IPS-NIHi7 (cell line): Measurements from ENCODE around the gene PRDM16.

ENCODE experiments used
- DNase-seq: peaks from one replicate; pipeline ENCODE4 v3.0.0; 2012; ENCODE audit warnings: mixed read lengths; ENCODE audit errors: extremely low spot score

PRDM16 gene

DNA sequence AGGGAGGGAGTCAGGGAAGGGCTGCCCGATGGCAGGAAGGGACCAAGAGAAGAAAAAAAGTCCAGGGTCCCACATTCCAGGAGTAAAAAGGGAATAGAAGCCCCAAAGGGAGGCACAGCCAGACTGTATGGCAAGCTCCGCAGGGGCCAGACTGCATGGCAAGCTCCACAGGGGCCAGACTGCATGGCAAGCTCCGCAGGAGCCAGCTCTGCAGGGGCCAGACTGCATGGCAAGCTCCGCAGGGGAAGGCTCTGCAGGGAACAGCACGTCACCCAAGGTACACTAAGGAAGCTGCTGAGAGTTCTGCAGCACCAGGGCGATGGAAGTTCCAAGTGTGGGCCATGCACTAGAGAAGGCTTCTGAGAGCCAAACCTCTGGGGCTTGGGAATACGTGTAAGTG is 228.8 kb downstream of the PRDM16 start:
- no peak for DNase-seq

DNA sequence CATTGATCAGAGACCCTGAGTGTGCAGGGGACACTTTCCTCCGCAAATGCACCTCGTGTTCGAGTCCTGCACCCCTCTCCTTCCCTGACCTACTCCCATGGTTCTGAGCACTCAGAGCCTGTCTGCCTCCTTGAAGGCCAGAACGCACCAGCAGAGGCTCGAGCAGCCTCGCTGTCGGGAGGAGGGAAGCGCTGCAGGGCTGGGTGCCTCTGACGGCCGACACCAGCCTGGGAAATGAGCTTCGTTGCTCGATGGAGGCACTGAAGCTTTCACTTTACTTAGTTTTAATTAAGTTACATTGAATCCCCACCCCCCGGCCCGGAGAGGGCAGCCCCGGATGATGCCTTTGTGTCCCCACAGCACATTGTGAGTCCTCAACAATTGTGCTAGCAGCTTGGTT is 229.2 kb downstream of the PRDM16 start:
- DNase-seq = no peak

DNA sequence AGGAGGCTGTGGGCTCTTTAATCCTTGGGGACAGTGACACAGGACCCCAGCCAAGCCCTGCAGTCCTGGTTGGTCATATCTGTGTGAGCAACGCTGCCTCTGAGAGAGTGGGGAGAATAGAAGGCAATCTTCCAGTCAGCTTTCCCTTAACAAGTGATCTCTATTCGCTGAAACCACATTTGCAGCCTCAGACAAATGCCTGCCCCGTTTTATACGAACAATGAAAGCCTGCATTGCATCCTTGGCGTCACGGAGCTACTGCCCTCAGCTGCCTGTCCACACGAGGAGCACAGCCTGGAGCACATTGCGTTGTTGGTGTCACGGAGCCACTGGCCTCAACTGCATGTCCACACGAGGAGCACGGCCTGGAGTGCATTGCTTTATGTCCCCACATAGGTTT is 235.2 kb downstream of the PRDM16 start:
- no peak for DNase-seq

DNA sequence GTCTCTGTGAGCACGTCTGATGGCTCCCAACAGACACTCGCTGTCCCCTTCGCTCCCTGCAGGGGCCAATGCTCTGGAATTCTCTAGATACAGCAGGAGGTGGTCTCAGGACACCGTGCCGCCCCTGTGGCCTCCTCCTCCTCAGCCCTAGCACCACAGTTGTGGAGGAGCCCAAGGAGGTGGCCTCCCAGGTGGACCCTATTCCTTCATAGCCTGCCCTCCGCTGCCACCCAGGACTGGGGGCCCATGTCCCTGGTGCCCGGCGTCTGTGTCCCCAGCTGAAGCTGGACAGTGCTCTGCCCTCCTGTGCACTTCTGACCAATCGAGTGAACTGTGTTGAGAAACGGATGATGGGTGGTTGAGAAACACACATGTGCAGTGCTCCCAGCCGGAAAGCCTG is 235.7 kb downstream of the PRDM16 start:
- DNase-seq = no peak

DNA sequence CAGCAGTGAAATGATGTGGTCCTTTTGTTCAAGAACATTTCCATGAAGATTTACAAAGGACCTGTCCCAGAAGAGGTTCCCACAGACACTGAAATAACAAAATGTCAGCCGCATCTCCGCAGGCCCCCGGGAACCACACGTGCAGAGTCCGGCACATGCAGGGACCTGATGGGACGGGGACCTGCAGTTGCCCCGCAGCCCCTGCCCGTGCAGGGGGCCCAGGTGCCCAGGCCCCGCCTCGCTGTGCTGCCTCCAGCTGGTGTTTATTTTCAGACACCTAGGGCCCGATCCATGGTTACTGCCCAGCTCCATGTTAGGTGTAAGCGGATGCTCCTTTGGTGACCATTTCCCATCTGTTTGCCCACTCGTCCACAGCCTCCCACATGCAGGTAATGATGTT is 236.2 kb downstream of the PRDM16 start:
- no peak for DNase-seq

DNA sequence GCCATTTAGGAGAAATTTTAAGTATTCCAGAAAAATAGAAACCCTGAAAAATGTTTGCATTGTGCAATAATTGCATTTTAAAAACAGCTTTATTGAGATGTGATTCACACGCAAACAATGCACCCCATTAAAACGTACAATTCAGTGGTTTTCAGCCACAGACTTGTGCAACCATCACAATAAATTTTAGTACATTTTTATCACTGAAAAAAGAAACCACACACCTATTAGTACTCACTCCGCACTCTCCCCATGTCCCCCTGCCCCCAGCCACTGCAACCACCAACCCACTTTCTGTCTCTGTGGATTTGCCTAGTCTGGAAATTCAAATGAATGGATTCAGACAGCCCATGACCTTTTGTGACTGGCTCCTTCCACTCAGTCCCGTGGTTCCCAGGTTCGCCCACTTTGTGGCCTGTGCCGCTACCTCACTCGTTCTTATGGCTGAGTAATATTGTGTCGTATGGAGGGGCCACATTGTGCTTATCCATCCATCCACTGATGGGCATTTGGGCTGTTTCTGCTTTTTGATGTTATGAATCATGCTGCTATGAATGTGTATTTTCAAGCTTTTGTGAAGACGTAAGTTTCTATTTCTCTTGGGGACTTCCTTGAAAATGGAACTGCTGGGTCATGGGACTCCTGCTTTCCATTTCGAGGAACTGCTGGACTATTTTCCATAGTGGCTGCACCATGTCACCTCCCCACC is 237.7 kb downstream of the PRDM16 start:
- no peak for DNase-seq

DNA sequence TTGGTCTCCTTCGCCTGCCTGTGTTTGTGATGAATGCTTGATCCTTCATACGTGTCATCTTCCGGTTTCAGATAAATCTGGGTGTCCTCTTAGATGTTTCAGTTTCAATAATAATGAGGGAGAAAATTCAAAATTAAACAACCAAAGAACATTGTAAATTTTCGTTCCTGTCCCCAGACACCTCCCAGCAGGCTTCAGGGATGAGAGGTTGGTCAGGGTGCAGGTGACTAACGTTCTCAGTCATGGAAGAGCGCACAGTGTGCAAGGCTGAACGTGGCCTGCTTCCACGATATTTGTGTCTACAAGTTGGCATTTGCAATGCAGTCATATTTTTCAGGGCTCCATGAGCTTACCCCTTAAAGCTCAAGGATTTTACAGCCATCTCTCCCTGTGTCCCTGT is 238.4 kb downstream of the PRDM16 start:
- DNase-seq = no peak

DNA sequence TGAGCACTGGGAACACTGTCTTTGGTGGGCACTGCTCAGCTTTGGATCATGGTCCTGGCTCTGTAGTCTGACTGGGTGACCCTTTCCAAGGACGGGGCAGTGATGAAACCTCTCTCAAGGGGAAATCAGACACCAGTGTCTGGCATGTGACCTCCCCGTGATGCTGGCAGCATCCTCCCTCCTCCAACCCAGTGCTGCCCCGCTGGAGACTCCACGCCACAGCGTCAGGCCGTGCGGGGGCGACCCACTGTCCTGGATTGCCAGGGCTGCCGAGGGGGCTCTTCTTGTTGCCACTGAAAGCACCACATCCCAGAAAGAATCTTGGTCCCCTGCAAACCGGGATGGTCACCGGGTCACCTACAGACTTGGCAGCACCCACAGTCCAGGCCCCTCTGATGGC is 239.1 kb downstream of the PRDM16 start:
- no peak for DNase-seq

DNA sequence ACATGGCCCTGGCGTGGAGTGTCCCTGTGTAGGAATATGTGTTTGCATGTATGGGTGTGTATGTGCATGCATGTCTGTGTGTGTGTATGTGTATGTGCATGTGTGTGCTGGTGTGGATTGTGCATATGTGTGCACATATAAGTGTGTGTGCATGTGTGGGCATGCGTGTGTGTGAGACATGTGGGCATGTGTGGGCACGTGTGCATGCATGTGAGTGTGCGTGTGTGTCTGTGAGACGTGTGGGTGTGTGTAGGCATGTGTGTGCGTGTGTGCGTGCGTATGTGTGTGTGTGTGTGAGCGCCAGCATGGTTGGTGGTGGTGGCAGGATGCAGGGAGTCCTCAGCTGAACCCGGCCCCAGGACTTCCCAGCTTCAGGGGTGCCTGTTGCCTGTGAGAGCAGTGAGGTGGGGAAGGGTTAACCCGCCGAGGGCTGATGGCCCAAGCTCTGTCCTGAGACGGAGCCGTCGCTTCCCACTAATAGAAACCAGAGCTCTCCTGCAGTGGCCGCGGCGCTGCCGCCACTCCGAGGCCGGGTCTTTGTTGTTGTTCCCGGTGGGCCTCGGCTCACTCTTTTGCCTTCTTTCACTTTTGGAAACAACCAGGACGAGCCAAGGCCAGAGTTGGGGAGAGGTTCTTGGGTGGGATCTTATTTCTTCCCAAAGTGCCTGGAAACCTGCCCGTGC is 241.9 kb downstream of the PRDM16 start:
- no peak for DNase-seq

DNA sequence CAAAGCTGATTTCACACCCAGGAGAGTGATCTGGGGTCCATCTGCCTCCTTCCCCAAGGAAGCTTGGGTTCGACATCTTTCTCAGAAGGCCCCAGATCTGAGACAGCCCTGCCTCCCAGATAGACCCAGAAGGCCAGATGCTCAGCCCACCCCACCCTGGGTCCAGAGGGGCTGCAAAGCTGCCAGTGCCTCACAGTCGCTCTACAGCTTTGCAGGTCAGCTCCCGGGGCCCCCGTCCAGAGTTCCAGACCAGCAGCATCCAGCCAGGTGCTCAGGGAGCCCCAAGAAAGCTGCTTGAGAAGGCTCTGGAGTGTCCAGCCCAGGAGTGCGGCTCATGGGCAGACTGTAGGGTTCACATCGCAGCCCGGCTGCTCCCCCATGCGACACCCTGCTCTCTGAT is 242.7 kb downstream of the PRDM16 start:
- no peak for DNase-seq

DNA sequence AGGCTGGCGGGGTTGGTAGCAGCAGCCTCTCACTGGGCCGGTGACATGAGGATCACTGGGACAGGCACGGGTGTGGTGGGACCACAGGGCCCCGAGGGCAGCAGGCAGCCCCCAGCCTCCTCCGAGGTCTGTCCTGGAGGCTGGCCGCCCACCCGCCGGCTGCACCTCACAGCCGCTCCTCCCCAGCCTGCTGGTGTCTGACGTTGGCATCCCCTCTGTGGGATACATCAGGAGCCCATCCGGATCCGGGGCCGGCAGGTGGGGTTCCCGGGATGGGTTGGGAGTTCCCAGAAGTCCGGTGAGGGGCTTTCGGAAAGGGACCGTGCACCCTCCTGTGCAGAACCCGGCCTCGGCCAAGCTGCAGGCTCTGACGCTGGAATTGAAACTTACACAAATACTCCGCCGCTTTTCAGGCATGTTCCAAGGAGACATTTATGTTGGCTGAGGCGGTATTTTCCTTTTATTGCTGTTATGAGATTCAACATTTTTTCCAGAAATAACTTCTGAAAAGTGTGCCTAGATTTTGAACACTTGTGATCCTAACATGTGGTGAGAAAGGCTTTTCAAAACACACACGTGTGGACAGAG is 243.4 kb downstream of the PRDM16 start:
- no peak for DNase-seq

DNA sequence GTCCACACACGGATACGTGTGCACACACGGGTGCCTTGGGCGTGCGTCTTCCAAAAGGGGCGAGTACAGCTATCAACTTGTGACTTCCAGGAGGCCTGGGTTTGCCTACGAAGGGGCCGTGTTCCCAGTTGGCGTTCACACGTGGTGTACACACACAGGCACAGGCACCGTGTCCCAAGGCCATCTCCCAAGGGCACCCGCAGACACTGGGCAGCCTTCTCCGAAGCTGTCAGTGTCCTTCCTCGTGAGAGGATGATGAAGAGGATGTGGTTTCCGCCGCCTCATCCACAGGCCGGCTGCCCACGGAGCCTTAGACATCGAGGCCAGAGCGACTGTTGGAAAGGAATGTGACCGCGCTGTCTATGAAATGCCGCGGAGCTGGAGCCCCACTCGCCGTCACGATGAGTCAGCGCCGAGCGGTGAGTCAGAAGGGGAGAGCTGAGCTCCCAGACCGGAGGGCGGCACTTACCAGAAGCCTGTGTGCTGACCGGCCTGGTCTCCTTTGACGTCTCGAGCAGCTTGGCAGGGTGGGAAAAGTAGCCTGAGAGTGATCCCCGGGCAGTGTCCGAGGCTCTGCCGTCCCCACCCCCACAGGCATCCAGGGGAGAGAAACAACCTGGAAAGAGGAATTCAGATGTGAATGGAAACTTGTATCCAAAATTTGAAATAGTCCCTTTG is 244.0 kb downstream of the PRDM16 start:
- peak; percentile 87 for DNase-seq

DNA sequence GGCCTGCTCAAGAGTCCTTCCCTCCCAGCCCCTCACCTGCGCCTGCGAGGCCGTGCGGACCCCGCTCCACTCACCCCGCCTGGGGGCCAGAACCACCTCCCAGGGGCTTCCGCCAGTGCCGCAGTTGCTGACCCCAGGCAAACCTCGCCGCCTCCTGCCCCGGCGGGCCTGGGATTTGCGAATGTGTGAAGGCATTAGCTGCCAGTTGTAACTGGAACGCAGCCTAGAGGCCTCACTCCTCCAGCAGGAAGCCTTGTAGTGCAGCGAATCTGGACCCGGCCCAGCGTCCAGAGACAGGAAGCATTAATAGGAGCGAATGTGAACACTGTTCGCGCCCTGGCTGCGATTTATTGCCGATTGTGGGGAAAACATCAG is 244.6 kb downstream of the PRDM16 start:
- peak; percentile 38 for DNase-seq

DNA sequence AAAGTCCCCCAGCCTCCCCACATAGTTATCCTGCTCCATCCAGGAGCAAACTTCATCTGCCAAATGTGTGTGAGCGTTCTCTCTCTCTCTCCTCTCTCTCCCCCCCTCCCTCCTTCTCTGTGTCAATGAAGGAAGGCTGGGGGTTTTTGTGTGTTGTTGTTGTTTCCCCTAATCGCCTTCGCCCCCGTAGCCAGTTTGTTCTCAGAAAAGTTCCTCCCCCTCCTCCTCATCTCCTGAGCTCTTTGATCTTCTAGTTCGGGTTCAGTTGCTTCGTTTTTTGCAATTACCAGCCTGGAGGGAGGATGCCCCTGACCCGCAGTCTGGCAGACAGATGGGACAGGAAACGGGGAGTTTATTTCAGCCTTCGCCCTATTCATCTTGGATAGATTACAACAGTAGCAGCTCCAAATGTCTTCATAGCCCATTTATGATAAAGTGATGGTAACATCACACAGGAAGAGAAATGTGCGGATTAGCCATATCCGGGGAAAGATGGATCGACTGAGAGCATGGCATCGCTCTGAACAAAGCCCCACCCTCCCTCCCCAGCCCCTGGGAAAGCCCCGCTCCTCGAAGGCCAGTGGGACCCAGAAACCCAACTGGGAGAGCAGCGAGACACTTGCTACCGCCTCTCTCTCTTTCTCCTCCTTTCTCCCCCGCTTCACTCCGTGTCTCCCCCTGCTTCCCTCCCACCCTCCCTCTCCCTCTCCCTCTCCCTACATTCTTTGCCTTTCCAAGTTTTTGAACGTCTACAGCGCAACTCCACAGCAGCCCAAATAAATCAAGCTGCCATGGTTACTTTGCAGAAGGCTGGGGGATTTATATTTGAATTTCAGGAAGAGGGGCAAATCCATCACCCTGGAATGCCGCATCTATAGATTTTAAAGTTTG is 245.7 kb downstream of the PRDM16 start:
- no peak for DNase-seq

DNA sequence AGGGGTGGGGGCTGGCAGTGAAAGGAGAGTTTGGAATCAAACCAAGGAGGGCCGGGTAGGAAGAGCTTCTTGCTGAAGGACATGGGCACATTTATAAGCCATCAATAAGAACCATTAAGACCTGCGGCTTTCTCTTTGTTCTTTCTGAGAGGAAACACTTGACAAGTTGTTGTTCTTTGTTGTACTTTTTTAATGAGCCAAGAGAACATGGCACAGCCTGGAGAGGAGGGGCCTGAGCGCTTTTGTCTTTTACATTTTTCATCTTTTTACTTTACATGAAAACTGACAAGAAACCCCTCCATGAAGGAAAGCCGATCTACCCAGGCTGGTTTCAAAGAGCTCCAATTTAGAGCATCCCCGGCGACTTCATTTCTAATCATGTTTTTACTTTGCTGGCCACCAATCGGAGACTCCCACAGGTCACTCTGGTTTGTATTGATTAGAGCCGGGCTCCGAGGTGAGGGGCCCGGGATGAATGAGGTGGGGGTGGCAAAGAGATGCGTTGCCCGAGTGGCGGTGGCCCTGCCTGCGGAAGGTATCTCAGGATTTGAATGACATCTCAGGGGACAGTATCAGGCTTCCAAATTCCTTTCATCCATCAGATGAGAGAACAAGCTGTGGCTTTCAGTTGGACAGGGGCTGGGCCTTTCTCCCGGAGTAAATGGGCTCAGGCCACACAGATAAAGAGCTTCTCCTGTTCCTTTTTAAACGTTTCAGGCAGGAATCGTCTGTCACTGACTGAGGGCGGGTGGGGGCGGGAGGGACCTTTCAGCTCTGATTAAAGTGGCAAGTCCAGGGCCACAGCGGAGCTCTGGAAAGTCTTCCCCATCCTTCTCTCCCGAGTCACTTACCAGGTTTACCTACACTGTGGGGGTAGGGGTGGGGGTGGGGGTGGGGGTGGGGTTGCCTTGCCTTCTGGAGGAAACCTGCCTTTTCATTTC is 246.7 kb downstream of the PRDM16 start:
- DNase-seq = no peak

DNA sequence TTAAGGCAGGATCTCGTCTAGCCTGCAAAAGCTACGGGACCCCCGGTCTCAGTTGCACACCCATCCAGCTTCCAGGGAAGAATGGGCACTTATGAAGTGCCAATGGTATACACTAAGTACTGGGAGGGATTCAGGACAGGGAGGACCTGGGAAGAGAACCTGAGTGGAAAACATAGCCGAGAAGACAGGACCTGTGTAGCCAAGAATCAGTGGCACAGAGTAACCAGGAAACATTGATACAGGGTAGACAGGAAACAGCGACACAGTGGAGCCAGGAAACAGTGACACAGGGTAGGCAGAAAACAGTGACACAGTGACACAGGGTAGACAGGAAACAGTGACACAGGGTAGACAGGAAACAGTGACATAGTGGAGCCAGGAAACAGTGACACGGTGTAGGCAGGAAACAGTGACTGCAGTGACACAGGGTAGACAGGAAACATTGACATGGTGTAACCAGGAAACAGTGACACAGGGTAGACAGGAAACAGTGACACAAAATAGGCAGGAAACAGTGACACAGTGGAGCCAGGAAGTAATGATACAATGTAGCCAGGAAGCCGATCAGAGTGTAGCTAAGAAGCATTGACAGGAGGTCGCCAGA is 247.4 kb downstream of the PRDM16 start:
- no peak for DNase-seq

DNA sequence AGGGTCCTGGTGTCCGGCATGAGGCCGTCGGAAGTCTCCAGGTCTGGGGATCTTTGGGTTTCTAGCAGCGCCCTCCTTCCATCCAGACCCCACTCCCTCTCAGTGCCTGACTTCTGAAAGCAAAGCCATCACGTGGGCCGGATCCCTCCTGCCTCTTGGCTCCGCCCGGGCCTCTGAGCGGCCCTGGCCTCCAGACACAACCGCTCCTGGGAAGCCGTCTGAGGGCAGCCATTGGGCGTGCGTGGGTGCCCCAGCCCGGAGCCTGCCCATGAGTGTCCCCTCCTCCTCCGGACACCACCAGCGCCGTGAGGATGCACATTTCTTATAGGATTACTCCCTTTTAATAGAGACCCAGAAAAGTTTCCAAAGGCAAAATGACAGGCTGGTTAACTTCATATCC is 248.5 kb downstream of the PRDM16 start:
- no peak for DNase-seq

DNA sequence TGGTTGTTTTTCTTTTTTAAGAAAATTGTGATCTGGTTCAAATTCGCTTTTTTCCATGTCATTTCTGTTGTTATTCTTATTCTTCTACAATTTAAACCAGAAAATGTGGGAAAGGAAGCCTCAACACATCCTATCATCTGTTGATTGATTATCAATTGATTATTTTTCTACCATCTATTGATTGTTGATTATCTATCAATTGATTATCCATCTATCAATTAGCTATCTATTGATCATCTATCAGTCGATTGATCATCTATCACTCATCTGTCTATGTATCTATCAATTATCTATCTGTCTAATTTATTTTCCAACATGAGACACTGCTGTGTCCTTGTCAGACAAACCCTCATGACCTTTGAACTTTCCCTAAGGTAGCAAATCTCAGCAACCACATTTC is 249.3 kb downstream of the PRDM16 start:
- no peak for DNase-seq

DNA sequence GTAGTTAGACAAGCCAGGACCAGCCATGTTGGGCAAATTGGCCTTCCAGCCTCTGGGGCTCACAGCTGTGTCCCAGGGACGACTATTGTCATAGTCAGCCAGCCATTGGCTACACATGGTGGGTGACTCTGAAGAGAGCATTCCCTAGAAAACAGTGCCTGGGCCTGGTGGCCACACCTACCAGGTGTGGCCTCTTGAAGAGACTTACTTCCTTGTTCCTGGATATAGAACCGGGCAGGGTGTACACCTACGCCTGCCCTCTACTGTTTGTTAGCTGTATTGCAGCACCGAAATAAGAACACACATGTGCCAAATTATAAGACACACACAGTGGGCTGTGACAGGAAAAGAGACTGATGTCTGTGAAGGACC is 250.9 kb downstream of the PRDM16 start:
- peak; percentile 89 for DNase-seq
